Measurements from ENCODE around the gene SLIT2.

Gene SLIT2

DNA sequence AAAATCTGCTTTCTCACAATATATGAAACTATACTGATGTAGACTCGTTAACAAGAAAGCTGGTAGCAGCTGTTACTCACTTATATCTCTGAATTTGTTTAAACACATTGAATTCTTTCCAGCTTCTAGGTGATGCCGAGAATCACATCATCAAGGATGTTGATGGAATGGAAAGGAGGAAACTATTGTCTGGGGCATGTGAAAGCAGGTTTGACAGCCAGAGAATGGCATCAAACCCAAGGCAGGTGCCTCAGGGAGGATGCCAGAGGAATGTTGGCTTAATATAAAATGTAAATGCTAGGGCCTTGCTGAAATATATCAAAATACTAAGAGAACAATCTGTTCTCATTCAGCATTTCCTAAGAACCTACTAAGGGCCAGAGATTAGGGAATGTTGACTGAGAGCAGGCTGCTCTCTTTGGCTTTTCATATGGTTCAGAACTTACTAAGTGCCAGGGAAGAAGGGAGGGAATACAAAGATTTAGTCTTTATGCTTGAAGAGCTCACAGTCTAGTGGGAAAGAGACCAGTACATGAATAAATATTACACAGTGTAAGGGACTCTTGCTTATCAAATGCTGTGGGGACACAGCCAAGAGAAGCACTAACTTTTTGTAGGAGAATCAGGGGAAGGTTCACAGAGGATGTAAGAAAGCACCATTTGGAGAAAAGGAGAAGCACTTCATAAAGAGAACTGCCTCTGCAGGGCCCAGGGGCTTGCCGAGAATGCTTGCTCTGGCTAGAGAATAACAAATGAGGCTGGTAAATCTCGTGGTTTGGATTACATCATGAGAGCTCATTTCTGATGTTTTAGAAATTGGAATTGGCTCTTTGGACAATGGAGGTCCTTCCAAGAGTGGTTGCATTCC is 14.7 kb downstream of the SLIT2 start:
- no peak overlapping the region for H3K4ac ChIP-seq (ENCODE audit: low read depth, low read length)
- no peaks in the 10 kb centered on the region for H3K4me1 ChIP-seq (ENCODE audit: control insufficient read depth in 1 of 2, insufficient read depth in 2 of 2, low read length in 2 of 2)
- no peak overlapping the region for H2BK5ac ChIP-seq (ENCODE audit: low read depth, low read length, poor library complexity)
- DNase-seq: no peak
- no peaks in the 10 kb centered on the region for H3K79me2 ChIP-seq (ENCODE audit: control insufficient read depth, insufficient read depth, low read length, poor library complexity)
- H3K27ac ChIP-seq (ENCODE audit: low read depth, low read length): no peak overlapping the region
- H2AK5ac ChIP-seq (ENCODE audit: low read length): no peak overlapping the region
- H2BK120ac ChIP-seq (ENCODE audit: insufficient read depth, low read length, poor library complexity): no peak overlapping the region
- H3K18ac ChIP-seq (ENCODE audit: low read length): no peak overlapping the region
- H3K27me3 ChIP-seq (ENCODE audit: insufficient read depth, low read length): no peaks in the 10 kb centered on the region
- H3K14ac ChIP-seq (ENCODE audit: low read length): no peak overlapping the region
- no peaks in the 10 kb centered on the region for H3K79me1 ChIP-seq (ENCODE audit: low read length)
- no CpG with 5 or more reads among the region's 4 CpGs for WGBS (ENCODE audit: extremely low coverage, insufficient coverage, insufficient read length)
- H2BK12ac ChIP-seq (ENCODE audit: low read length): no peak overlapping the region
- H4K91ac ChIP-seq (ENCODE audit: low read depth, low read length): no peak overlapping the region
- H3K23ac ChIP-seq (ENCODE audit: low read length): no peak overlapping the region
- H3K9me3 ChIP-seq (ENCODE audit: insufficient read depth, low read depth, low read length): no peaks in the 10 kb centered on the region
- no peak overlapping the region for H4K12ac ChIP-seq (ENCODE audit: low read depth, low read length)
- H4K8ac ChIP-seq (ENCODE audit: low read depth, low read length): no peak overlapping the region
- H3K9ac ChIP-seq (ENCODE audit: low read length): no peak overlapping the region
- H3K4me3 ChIP-seq (ENCODE audit: low read depth, low read length): no peak overlapping the region
- no peaks in the 10 kb centered on the region for H3K36me3 ChIP-seq (ENCODE audit: control insufficient read depth in 1 of 2, insufficient read depth in 2 of 2, low read length in 2 of 2)
- H2AFZ ChIP-seq (ENCODE audit: insufficient read depth, low read length, poor library complexity): no peak overlapping the region
- no peak overlapping the region for H3K4me2 ChIP-seq (ENCODE audit: low read length)

DNA sequence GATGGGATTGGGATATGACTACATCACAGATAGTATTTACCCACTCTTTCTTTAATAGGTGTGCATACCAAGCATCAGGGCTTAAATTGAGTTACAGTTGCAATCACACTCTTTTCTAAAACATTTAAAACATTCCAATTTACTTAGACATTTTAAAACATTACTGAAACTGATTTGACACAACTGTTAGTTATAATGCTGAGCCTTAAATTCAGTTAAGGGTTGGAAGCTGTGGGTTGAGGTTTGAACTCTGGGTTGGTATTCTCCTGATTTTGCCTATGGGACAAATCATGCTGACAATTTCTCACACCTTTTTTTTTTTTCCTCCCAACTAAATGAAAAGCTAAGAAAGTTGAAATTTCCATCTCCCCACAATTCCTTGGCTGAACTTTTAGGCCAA is 16.3 kb downstream of the SLIT2 start:
- no peak overlapping the region for H2AK5ac ChIP-seq (ENCODE audit: low read length)
- H3K23ac ChIP-seq (ENCODE audit: low read length): no peak overlapping the region
- no peak overlapping the region for H4K8ac ChIP-seq (ENCODE audit: low read depth, low read length)
- H3K27ac ChIP-seq (ENCODE audit: low read depth, low read length): no peak overlapping the region
- H3K4me2 ChIP-seq (ENCODE audit: low read length): no peak overlapping the region
- no peaks in the 10 kb centered on the region for H3K9me3 ChIP-seq (ENCODE audit: insufficient read depth, low read depth, low read length)
- no peak overlapping the region for H3K4me3 ChIP-seq (ENCODE audit: low read depth, low read length)
- DNase-seq: no peak
- H3K18ac ChIP-seq (ENCODE audit: low read length): no peak overlapping the region
- no peaks in the 10 kb centered on the region for H3K27me3 ChIP-seq (ENCODE audit: insufficient read depth, low read length)
- no peak overlapping the region for H3K4ac ChIP-seq (ENCODE audit: low read depth, low read length)
- H2BK12ac ChIP-seq (ENCODE audit: low read length): no peak overlapping the region
- no peak overlapping the region for H4K91ac ChIP-seq (ENCODE audit: low read depth, low read length)
- no peaks in the 10 kb centered on the region for H3K79me1 ChIP-seq (ENCODE audit: low read length)
- H3K4me1 ChIP-seq (ENCODE audit: control insufficient read depth in 1 of 2, insufficient read depth in 2 of 2, low read length in 2 of 2): no peaks in the 10 kb centered on the region
- H2BK5ac ChIP-seq (ENCODE audit: low read depth, low read length, poor library complexity): no peak overlapping the region
- no peak overlapping the region for H3K9ac ChIP-seq (ENCODE audit: low read length)
- no peak overlapping the region for H3K14ac ChIP-seq (ENCODE audit: low read length)
- no peaks in the 10 kb centered on the region for H3K36me3 ChIP-seq (ENCODE audit: control insufficient read depth in 1 of 2, insufficient read depth in 2 of 2, low read length in 2 of 2)
- no peak overlapping the region for H2BK120ac ChIP-seq (ENCODE audit: insufficient read depth, low read length, poor library complexity)
- H2AFZ ChIP-seq (ENCODE audit: insufficient read depth, low read length, poor library complexity): no peak overlapping the region
- H3K79me2 ChIP-seq (ENCODE audit: control insufficient read depth, insufficient read depth, low read length, poor library complexity): no peaks in the 10 kb centered on the region
- no peak overlapping the region for H4K12ac ChIP-seq (ENCODE audit: low read depth, low read length)

DNA sequence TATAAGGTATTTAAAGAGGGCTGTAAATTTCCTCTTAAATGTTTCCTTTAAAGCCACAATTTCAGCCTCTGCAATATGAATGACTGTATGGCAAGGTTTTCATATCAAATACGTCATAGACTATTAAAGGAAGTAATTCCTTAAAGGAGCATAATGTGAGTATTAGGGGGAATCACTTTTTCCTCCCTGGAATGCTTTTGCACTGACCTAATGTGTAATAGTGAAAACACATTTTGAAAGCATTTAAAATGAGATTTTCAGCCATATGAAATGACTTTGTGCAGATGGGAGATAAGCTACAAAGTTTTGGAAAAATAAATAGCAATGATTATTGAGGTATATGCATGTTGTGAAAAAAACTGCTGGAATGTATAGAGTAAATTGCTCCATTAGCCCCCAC is 17.6 kb downstream of the SLIT2 start:
- H3K18ac ChIP-seq (ENCODE audit: low read length): no peak overlapping the region
- no peak overlapping the region for H3K4me3 ChIP-seq (ENCODE audit: low read depth, low read length)
- H2BK5ac ChIP-seq (ENCODE audit: low read depth, low read length, poor library complexity): no peak overlapping the region
- H2AK5ac ChIP-seq (ENCODE audit: low read length): no peak overlapping the region
- no peak overlapping the region for H3K4ac ChIP-seq (ENCODE audit: low read depth, low read length)
- H4K91ac ChIP-seq (ENCODE audit: low read depth, low read length): no peak overlapping the region
- no peak overlapping the region for H2AFZ ChIP-seq (ENCODE audit: insufficient read depth, low read length, poor library complexity)
- H3K23ac ChIP-seq (ENCODE audit: low read length): no peak overlapping the region
- no peak overlapping the region for H2BK120ac ChIP-seq (ENCODE audit: insufficient read depth, low read length, poor library complexity)
- H3K14ac ChIP-seq (ENCODE audit: low read length): no peak overlapping the region
- no peak overlapping the region for H3K27ac ChIP-seq (ENCODE audit: low read depth, low read length)
- H4K12ac ChIP-seq (ENCODE audit: low read depth, low read length): no peak overlapping the region
- no peaks in the 10 kb centered on the region for H3K4me1 ChIP-seq (ENCODE audit: control insufficient read depth in 1 of 2, insufficient read depth in 2 of 2, low read length in 2 of 2)
- H3K36me3 ChIP-seq (ENCODE audit: control insufficient read depth in 1 of 2, insufficient read depth in 2 of 2, low read length in 2 of 2): no peaks in the 10 kb centered on the region
- H3K4me2 ChIP-seq (ENCODE audit: low read length): no peak overlapping the region
- no peaks in the 10 kb centered on the region for H3K79me2 ChIP-seq (ENCODE audit: control insufficient read depth, insufficient read depth, low read length, poor library complexity)
- no peak for DNase-seq
- no peaks in the 10 kb centered on the region for H3K9me3 ChIP-seq (ENCODE audit: insufficient read depth, low read depth, low read length)
- no peaks in the 10 kb centered on the region for H3K79me1 ChIP-seq (ENCODE audit: low read length)
- H3K27me3 ChIP-seq (ENCODE audit: insufficient read depth, low read length): no peaks in the 10 kb centered on the region
- no CpG with 5 or more reads among the region's 1 CpG for WGBS (ENCODE audit: extremely low coverage, insufficient coverage, insufficient read length)
- H3K9ac ChIP-seq (ENCODE audit: low read length): no peak overlapping the region
- no peak overlapping the region for H4K8ac ChIP-seq (ENCODE audit: low read depth, low read length)
- H2BK12ac ChIP-seq (ENCODE audit: low read length): no peak overlapping the region

DNA sequence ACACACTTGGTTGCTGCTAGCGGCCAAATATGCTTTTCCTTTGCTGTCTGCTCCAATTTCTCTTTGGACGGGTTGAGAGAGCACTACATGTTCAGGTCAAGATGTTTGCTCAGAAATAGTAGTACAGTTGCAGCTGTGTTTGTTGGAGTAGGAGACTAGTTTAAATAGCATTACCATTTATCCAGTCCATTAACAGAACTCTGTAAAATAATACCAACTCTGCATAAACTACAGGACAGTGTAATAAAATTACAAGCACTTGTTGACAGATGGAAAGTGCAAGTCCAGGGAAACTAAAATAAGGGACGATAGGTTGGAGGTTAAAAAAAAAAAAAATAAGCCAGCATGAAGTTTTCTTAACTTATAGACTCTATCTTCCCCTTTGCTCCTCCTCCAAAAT is 20.2 kb downstream of the SLIT2 start:
- Histone ChIP-seq H4K12ac (ENCODE audit: low read depth, low read length) (no peak overlapping the region), H3K9ac (ENCODE audit: low read length) (no peak overlapping the region), H3K79me2 (ENCODE audit: control insufficient read depth, insufficient read depth, low read length, poor library complexity) (no peaks in the 10 kb centered on the region), H4K91ac (ENCODE audit: low read depth, low read length) (no peak overlapping the region), H4K8ac (ENCODE audit: low read depth, low read length) (no peak overlapping the region), H3K9me3 (ENCODE audit: insufficient read depth, low read depth, low read length) (no peaks in the 10 kb centered on the region), H3K4ac (ENCODE audit: low read depth, low read length) (no peak overlapping the region), H3K36me3 (ENCODE audit: control insufficient read depth in 1 of 2, insufficient read depth in 2 of 2, low read length in 2 of 2) (no peaks in the 10 kb centered on the region), H2AFZ (ENCODE audit: insufficient read depth, low read length, poor library complexity) (no peak overlapping the region), H3K4me1 (ENCODE audit: control insufficient read depth in 1 of 2, insufficient read depth in 2 of 2, low read length in 2 of 2) (no peaks in the 10 kb centered on the region), H3K79me1 (ENCODE audit: low read length) (no peaks in the 10 kb centered on the region), H3K4me3 (ENCODE audit: low read depth, low read length) (no peak overlapping the region), H3K4me2 (ENCODE audit: low read length) (no peak overlapping the region), H2BK12ac (ENCODE audit: low read length) (no peak overlapping the region), H3K27me3 (ENCODE audit: insufficient read depth, low read length) (no peaks in the 10 kb centered on the region), H3K14ac (ENCODE audit: low read length) (no peak overlapping the region), H3K18ac (ENCODE audit: low read length) (no peak overlapping the region), H3K23ac (ENCODE audit: low read length) (no peak overlapping the region), H2BK5ac (ENCODE audit: low read depth, low read length, poor library complexity) (no peak overlapping the region), H3K27ac (ENCODE audit: low read depth, low read length) (no peak overlapping the region), H2AK5ac (ENCODE audit: low read length) (no peak overlapping the region), H2BK120ac (ENCODE audit: insufficient read depth, low read length, poor library complexity) (no peak overlapping the region)
- DNase-seq: no peak
- WGBS (ENCODE audit: extremely low coverage, insufficient coverage, insufficient read length): no CpG with 5 or more reads among the region's 3 CpGs

Data from trophoblast cell (in vitro differentiated cells and primary cell).